Lower leg skin (tissue), 3 donors: ENCODE data around the gene PLEKHM3.

Experiments used
- POLR2A ChIP-seq, 2 donors: fragments of 450-650 bp; IDR thresholded peaks; one replicate each; pipeline ENCODE4 v1.6.1; 2016 to 2017; ENCODE audit warnings: antibody characterized with exemption in 2 of 2, mild to moderate bottlenecking in 1 of 2, moderate library complexity in 1 of 2
- TF ChIP-seq, protein P1 (sequence below), 3 donors: fragments of 450-650 bp; IDR thresholded peaks; one replicate each; pipeline ENCODE4 v1.5.1; 2016; ENCODE audit warnings: antibody characterized with exemption in 3 of 3, mild to moderate bottlenecking in 3 of 3, moderate library complexity in 2 of 3

DNA sequence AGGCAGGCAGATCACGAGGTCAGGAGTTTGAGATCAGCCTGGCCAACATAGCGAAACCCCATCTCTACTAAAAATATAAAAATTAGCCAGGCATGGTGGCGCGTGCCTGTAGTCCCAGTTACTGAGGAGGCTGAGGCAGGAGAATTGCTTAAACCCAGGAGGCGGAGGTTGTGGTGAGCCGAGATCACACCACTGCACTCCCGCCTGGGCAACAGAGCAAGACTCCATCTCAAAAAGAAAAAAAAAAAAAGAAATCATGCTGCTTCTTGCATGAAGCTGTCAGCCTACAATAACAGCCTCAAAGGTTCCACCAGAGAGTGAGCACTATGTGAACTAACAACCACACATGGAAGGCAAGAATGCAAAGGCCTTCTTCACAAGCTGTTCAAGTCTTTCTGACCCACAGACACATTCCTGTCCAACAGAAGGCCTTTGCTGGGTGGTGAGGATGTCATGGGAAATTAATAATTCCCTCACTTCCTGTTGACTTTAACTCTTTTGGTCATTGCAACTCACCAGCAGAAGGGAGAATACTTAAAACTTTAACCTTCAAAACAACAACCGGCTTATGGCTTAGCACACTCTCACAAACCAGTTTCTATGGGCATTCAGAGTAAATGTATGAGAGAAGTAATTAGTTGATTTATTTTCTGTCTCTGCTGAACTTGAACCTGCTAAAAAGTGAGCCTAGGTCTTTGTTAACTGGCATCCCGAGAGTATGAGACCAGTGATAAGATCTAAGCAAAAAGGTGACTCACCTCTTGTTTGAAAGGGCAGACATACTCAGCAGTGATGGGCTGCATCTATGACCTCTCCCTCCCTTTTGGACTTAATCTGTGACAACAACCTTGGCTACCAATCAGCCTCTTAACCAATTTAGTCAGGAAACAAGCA, 11.8 kb downstream of the PLEKHM3 start:
- no peak for TF ChIP-seq POLR2A (IDR thresholded peaks at IDR 0.05)
- TF ChIP-seq, protein P1, sequence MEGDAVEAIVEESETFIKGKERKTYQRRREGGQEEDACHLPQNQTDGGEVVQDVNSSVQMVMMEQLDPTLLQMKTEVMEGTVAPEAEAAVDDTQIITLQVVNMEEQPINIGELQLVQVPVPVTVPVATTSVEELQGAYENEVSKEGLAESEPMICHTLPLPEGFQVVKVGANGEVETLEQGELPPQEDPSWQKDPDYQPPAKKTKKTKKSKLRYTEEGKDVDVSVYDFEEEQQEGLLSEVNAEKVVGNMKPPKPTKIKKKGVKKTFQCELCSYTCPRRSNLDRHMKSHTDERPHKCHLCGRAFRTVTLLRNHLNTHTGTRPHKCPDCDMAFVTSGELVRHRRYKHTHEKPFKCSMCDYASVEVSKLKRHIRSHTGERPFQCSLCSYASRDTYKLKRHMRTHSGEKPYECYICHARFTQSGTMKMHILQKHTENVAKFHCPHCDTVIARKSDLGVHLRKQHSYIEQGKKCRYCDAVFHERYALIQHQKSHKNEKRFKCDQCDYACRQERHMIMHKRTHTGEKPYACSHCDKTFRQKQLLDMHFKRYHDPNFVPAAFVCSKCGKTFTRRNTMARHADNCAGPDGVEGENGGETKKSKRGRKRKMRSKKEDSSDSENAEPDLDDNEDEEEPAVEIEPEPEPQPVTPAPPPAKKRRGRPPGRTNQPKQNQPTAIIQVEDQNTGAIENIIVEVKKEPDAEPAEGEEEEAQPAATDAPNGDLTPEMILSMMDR (IDR thresholded peaks at IDR 0.05) = no peak
